ENCODE measurements around the gene PTPRK.

PTPRK gene

DNA sequence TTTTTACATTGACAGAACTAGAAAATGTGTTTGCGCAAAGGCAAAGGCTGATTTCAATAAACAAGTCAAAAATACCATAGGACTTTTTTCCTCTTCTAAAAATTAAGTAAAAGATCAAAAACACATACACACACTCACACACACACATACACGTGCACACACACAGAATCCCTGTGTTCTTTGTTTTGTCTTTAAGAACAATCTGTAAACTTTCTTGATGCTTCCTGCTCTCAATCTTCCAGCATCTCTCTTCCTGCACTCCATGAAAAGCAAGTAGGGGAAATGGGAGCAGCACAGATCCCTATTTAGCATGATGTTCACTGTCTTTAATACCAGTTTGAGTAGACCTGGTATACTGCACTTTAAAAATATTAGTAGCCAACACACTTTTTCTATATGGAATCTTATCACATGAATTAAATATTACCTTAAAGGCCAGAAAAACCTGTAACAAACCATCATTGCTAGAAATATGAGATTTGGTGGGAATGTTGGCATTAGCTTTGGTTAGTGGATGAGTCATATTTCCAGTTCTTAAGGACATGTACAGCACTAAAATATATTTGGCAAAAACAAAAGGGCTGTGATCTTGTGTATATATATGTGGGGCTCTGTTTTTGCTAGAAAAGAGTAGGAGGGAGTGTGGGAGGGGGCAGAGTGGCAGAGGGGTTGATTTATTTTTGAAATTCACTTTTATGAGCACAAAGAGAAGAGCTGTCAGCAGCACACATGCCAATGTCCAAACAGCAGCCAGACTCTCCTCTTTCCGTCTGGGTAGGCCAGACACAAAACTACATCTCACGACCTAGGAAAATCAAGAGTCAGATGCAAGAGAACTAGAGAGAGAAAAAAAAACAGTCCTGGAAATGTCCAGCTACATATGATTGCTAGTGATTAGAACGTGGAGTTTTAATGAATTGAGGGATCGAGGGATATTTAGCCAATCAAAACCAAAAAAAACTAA, 4.6 kb downstream of the PTPRK start:
- no peak for FAIRE-seq

DNA sequence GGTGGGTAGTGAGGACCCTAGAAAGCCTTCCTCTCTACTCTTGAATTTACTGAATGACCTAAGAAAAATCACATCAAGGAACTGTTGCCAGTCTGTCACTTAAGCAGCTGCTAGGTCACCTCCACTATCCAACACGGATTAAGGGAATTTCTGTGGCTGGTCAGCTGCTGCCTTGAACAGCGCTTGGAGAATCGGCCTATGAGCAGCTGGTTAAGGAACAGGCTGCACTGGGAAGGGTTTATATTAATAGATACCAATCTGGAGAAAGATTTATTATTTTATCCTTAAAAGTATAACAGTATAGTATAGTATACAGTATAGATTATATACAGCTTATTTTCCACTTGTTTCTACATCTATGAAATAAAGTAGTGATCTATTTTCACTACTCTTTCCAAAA, 6.5 kb downstream of the PTPRK start:
- FAIRE-seq = no peak

- no peak for FAIRE-seq
Measured at GRCh38 chr6:128512296-128512695, 8.1 kb downstream of the PTPRK start.

DNA sequence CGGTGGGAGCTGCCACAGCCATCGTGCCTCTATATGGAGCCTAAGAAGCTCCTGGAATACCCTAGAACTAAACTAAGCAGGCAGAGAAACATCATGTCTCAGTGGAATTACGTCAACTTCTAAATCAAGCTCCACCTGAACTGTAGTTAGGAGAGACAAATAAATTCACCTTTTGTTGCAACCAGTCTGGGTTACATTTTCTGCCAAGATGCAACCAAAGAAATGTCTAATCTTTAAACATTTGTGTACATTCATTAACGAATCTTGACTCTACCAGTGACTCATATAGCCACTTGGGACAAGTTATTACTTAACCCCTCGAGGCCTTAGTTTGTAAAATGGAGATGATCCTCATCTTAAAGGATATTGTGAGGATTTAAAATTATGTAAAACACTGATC, 8.9 kb downstream of the PTPRK start:
- FAIRE-seq = no peak

GRCh38 chr6:128509709-128510108, 10.7 kb downstream of the PTPRK start:
- no peak for FAIRE-seq

DNA sequence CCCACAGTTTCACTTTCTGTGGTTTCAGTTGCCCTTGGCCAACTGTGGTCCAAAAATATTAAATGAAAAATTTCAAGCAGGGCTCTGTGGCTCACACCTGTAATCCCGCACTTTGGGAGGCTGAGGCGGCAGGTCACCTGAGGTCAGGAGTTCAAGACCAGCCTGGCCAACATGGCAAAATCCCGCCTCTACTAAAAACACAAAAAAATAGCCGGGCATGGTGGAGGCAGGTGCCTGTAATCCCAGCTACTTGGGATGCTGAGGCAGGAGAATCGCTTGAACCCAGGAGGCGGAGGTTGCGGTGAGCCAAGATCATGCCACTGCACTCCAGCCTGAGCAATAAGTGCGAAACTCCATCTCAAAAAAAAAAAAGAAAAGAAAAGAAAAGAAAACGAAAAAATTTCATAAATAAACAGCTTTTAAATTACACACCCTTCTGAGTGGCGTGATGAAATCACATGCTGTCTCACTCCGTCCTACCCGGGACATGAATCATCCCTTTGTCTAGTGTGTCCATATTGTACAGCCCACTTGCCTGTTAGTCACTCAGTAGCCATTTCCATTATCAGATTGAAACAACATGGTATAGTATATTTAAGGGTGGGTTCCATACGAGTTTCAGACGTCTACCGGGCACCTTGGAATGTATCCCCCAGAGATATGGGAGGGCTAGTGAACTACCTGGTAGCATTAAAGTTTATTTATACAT, 11.7 kb downstream of the PTPRK start:
- FAIRE-seq = no peak

DNA sequence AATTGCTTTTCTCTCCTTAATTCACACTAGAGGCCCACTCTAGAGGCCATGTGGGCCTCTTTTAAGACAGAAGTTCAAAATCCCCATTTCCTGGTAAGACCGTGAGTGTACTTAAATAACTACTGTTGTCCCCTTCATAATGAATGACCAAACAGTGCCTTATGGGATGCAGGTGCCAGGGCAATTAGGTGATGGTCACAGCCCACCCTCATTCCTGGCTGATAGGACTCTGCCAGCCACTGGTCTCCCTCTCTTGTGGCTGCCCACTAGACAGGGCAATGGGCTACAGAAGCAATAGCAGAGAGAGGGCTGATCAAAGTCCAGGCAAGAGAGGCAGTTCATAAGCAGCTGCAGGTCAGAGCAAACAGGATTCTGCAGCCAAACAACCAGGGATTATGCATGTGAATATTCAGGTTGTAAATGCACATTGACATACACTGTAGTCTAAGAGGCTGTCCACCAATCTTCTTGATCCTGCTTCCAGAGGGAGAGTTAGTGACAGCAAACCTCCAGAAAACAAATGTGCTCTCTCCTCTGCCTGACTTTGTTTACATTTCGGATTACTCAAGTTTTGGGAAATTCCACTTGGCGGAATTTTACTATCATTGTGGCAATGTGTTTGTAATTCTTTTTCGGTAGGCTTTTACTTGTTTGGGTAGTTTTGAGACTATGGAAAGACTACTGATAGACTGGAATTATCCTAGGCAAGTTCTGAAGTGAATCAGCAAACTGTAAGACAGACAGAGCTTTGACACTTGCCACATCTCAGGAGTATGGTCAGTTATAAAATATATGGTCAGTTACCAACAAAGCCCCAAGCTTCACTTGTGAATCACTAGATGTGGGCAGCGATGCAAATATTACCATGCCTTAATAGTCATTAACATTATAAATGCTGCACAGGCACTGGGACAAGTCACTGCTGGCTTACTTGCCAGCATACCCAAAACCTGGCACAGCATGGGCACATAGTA, 12.8 kb downstream of the PTPRK start:
- no peak for FAIRE-seq

- no peak for FAIRE-seq
Measured at GRCh38 chr6:128505603-128506002, 14.8 kb downstream of the PTPRK start.

DNA sequence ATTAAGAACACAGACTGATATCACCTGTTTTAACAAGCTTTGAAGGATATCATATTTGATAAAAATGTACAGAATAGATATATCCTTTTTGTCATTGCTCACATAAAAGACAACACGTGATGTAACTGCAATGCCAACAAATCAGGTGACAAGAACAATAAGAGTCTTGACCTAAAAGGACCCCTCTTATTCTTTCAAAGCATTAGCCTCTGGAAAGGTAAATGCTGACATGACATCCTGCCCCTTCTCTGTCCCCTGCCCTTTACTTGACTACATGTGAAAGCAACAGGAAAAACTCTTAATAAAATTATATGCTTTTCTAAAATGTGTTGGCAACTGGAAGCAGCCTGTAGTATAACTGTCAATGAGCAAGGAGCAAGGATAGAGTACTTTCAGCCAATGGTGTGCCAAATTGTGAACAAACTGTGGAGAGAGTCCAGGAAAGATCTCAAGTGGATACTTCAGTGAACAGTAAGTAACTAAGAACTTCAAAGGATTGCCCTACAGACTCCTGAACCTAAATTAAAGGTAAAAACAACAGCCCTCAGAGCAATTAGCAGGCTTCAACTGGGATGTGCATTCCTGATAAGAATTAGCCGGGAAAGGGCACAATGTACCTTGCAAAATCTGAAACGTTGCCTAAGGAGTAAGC, 16.3 kb downstream of the PTPRK start:
- no peak for FAIRE-seq

DNA sequence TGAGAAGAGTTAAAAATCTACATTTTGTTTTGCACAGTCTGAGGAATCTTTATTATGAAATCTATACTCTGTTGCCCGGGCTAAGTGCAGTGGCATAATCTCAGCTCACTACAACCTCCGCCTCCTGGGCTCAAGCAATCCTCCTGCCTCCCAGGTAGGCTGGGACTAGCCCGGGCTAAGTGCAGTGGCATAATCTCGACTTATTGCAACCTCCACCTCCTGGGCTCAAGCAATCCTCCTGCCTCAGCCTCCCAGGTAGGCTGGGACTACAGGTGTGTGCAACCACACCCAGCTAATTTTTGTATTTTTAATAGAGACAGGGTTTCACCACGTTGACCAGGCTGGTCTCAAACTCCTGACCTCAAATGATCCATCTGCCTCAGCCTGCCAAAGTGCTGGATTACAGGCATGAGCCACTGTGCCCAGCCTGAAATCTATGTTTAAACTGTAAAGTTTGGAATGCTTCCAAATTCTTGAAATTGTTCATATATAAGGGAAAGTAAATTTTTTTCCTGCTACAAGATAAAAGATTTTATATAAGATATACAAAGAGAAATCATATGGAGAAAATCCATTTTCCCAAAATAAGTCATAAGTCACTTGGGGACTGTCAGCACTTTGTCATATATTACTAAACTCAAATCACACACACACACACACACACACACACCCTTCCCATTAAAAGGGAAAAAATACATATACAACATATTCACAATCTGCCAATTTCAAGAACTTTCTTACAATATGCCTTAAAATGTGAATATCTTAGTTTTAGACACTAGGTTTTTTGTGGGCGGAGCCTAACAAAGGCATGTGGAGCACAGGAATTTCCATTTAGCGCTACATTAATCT, 19.4 kb downstream of the PTPRK start:
- FAIRE-seq = no peak

- no peak for FAIRE-seq
Measured at GRCh38 chr6:128500014-128500413, 20.4 kb downstream of the PTPRK start.

DNA sequence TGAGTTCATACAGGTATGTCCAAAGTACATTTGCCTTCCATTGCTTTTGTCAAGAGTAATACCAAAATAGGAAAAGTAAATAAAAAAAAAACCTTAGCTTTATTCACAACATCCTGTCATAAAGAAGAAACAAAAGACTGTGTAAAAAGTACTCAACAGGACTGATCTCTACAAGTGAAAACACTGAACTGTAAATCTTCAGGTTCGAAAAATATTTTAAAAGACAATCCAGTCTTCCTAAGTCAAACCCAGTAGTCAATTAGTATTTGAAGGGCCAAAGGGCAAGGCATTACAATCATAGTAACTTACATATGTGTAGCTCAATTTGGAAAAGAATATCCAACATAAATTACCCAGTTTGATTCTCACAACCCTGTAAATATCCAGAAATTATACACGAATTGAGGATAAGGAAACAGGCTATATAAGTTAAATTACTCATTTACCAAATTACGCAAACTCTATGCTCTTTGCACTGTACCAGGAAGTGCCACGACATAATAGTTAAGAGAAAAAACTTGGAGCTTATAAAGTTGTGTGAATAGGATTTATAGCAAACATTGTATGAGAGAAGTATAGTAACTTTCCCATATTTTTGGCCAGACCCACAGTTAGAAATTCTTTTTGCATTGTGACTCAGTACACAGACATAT, 21.2 kb downstream of the PTPRK start:
- no peak for FAIRE-seq

- FAIRE-seq = no peak
Measured at GRCh38 chr6:128498234-128498633, 22.2 kb downstream of the PTPRK start.

DNA sequence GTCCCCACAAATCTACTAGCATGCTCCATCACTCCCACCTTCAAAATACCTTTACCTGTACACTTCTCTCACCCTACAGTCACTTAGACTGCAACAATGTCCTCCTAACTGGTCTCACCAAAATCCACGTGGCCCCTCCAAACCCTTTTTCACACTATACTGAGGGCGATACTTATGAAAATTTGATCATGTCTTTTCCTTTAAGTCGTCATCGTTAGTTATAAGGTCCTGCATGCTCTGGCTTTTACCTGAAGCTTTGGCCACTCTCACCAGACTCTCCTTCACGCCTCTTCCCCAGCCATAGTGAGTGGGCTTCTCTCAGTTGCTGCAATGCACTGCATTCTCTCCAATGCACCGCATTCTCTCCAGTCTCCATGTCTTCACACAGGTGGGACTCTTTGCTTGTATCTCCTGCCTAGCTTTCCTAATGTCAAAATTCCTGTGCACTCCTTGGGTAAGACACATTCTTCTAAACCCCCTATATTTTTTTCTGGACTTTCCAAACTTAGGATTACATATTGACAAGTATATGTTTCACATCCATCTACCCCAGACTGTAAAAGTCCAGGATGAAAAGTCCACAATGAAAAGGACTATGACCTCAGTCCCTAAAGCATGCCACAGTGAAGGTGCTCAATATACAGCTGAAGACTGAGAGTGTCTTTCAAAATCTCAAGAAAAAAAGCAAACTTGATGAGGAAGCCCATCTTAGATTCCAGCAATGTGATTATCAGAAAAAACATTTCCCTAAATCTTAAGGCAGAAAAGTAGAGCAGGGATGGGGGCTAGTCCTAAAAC, 24.7 kb downstream of the PTPRK start:
- FAIRE-seq = no peak

DNA sequence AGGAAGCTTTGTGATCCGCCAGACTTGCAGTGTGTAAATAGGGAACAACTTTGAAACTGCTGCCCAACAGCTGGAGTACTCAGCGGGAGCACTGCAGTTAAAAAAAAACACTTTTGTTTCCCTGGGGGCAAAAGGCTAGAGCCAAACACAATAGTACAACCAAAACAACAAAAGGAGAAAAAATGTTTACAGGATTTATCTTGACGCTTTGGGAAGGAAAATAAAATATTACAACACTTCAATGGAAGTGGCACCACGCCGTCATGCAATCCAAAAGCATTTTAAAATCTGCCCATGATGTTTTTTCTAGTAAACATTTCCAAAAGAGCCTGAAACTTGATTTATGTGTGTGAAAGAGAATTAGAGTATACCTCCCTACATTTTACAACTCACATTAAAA, 26.0 kb downstream of the PTPRK start:
- FAIRE-seq = no peak

GRCh38 chr6:128493877-128494276, 26.5 kb downstream of the PTPRK start:
- no peak for FAIRE-seq

DNA sequence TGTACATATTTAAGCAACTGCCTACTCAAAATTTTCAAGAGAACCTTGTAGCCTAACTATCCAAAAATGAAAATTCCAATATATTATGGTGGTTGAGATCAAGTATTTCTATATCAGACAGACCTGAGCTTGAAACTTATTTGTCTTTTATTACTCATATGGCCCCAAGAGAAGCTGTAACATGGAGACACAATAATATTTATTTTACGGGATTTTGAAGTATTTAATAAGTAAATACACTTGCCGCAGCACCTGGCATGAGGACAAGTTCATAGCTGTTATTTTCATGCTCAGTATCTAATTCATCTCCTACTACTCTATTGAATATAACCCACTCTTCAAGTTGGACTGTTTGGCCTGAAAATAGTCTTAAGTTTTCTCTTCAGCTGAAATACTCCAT, 28.0 kb downstream of the PTPRK start:
- FAIRE-seq = no peak

GRCh38 chr6:128491610-128492206, 28.7 kb downstream of the PTPRK start:
- FAIRE-seq = no peak

DNA sequence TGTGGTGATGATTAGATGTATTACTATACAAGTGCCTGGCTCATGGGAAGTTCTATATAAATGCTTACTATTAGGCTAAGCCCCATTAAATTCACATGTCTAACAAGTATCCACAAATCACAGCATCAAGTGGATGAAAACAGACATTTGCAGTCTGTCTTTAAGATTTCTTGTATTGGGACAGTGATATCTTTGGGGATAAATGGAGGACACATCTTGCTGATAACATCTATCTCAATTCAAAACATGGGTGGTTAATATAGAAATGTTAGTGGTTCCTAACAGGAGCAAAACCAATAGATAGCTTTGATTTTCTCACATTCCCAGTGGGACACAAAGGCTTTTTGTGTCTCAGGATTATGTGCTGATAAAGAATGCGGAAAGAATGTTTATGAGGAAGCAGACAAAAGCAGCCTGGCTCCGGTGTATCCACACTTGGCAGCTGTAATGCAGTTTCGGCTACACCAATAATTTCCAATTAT, 29.3 kb downstream of the PTPRK start:
- FAIRE-seq = no peak

Measured in G401.6 (cell line).